DMS114 treated with DMSO at 0.1 percent for 48 hours (cell line): ENCODE measurements around the gene GNA12.
"Not testable (repeated sequence)": the region's sequence is repeated elsewhere in the genome, so short reads cannot be mapped to it uniquely, and the experiment has no call there.

Source experiments
- DNase-seq: peaks from one replicate; lab custom pipeline; 2025; ENCODE audit not compliant: unreplicated experiment; lab: John Stamatoyannopoulos, UW

The GNA12 gene

GRCh38 chr7:2680256-2680655 is 163.9 kb downstream of the GNA12 start:
- DNase-seq: no peak

DNA sequence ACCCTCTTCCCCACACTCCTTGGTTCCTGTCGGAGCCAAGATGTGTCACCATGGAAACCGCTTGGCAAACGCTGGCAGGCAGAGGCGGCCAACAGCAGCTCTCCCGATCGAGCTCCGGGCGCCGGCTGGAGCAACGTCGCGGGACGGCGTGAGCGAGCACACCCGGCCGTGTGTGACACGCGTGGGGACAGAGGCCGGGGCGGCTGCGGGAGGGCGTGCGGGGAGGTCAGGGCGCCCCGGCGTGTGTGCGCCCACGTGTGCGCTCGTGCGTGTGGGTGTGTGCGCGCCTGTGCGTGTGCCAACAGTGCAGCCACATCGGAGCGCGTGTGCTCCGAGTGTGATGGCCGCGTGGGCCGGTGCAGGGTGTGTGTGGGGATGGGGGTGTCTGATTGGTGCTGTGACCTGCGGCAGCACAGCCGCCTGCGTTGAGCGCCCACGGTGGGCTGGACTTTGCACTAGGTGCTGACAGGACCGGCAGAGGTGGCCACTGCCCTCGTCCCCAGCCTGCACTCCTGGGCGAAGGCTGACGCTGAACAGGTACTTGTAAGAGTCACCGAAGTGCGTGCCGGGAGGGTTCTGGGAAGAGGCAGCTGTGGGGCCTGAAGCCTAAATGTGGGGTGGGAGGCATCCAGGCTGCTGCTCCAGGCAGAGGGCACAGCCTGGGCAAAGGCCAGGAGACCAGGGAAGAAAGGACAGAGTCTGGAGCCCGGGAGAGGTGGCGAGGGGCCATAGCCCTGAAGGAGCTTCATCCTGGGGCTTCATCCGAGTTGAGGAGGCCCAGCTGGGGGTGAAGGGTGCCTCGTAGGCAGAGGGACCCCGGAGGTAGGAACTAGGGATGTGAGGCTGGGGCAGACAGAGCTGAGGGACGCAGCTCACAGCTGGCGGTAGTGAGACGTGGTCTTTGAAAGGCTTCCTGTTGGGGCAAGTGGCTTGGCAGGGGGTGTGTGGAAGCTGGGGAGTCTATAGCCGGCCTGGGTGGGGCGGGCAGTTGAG is 164.7 kb downstream of the GNA12 start:
- not testable (repeated sequence) for DNase-seq

DNA sequence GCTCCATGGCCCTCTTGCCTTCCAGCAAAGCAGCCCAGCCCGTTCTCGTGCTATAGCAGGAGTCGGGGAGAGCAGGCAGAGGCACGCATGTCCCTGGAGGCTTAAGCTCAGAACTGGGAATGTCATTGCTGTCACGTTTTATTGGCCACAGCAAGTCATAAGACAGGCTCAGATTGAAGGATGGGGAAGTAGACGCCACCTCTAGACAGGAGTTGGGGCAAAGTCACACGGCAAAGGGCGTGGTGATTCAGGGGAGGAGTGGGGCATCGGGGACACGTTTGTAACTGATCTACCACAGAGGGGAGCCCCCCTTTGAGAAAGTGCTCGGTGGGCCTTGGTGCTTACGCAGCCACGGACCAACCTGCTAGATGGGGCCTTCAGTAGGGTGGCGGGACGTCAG is 165.7 kb downstream of the GNA12 start:
- DNase-seq: not testable (repeated sequence)
